Lung (tissue), 16 donors: ENCODE measurements around the gene PNPLA1. TPM values are rescaled to one million over a fixed set of nuclear protein-coding genes. Genes with fewer than 3 reads are reported as not detected.

Experiments
- ATAC-seq: fragments of 200-7000 bp; cut with Tn5 transposase; one replicate; pipeline ENCODE4 v1.9.1; 2020; ENCODE audit warnings: moderate number of reproducible peaks; ENCODE audit not compliant: insufficient read depth, low FRiP score
- DNase-seq, 3 donors: peaks; one replicate each; pipeline ENCODE4 v3.0.0-alpha.2; 2013 to 2017
- H3K27ac ChIP-seq, 2 donors: one replicate each; pipeline ENCODE4 v1.5.1; 2013; ENCODE audit warnings: mild to moderate bottlenecking in 2 of 2, moderate library complexity in 2 of 2, control low read depth in 1 of 2, inconsistent platforms in 1 of 2, low read depth in 1 of 2, low read length in 1 of 2
- H3K27me3 ChIP-seq, 3 donors: one replicate each; pipeline ENCODE4 v1.5.1; 2013; ENCODE audit warnings: low read length in 2 of 3; ENCODE audit not compliant: control insufficient read depth in 3 of 3, insufficient read depth in 3 of 3
- H3K36me3 ChIP-seq, 4 donors: one replicate each; pipeline ENCODE4 v1.5.1; 2013; ENCODE audit warnings: low read length in 4 of 4, mild to moderate bottlenecking in 1 of 4, moderate library complexity in 1 of 4; ENCODE audit not compliant: control insufficient read depth in 4 of 4, insufficient read depth in 4 of 4
- H3K4me1 ChIP-seq, 5 donors: one replicate each; pipeline ENCODE4 v1.5.1; 2013; ENCODE audit warnings: low read length in 5 of 5, mild to moderate bottlenecking in 2 of 5, moderate library complexity in 1 of 5; ENCODE audit not compliant: control insufficient read depth in 5 of 5, insufficient read depth in 5 of 5
- H3K4me3 ChIP-seq: one replicate; pipeline ENCODE4 v1.5.1; 2013; ENCODE audit warnings: mild to moderate bottlenecking, control low read depth, moderate library complexity
- H3K9ac ChIP-seq, 2 donors: one replicate each; pipeline ENCODE4 v1.5.1; 2013; ENCODE audit warnings: low read length in 2 of 2, control low read depth in 1 of 2; ENCODE audit not compliant: insufficient read depth in 1 of 2
- H3K9me3 ChIP-seq, 4 donors: one replicate each; pipeline ENCODE4 v1.5.1; 2013; ENCODE audit warnings: low read length in 3 of 4, mild to moderate bottlenecking in 1 of 4, moderate library complexity in 1 of 4; ENCODE audit not compliant: control insufficient read depth in 4 of 4, insufficient read depth in 3 of 4
- CTCF ChIP-seq: IDR thresholded peaks from 2 replicates; pipeline ENCODE4 v1.5.1; 2012; ENCODE audit warnings: mild to moderate bottlenecking; ENCODE audit errors: control extremely low read depth, extremely low read depth
- WGBS, 2 donors: extraction: QIAGEN DNeasy Blood & Tissue Kit; methylation state at CpG; one replicate each; pipeline ENCODE4 v1.1.7; 2013; 5-methylcytosine and 5-hydroxymethylcytosine counted together
- long read RNA-seq, 5 donors: transcript quantifications; one replicate each; lab custom pipeline, GENCODE V29; 2026
- polyA plus RNA-seq, 2 donors: library from polyadenylated mRNA; stranded (reverse); fragments of 200-250 nt; gene quantifications; one replicate each; pipeline ENCODE4 v1.2.1, GENCODE V29; 2013
- total RNA-seq, 2 donors: library from RNA; depleted of rRNA in 1 of 2; stranded (reverse); fragments of >200 nt in 1 of 2; gene quantifications; one replicate each; pipeline ENCODE4 v1.2.1, GENCODE V29; 2014 to 2021
- donor health status: control.
- donor health status: control.
- donor health status: Bipolar disorder and iron deficiency.
- donor health status: healthy.
- donor health status: DM: yes; HTN: yes; CAD: no.

PNPLA1 gene
- total RNA-seq (1 to 10 TPM in 1 of 2 donors, under 1 TPM in 1; 0.43 to 1.3 TPM), polyA plus RNA-seq (1 to 10 TPM in 1 of 2 donors, under 1 TPM in 1; 0.06 to 5.6 TPM)
- long read RNA-seq, donor 1, result 0 reads
- long read RNA-seq, donor 2, result 0 reads
- long read RNA-seq, donor 3, result 0 reads
- long read RNA-seq, donor 4, result 0 reads
- long read RNA-seq, donor 5, result 0 reads

GRCh38 chr6:36269834-36270705 lies at the start of gene PNPLA1:
Gene PNPLA1 (plus strand): TSS chr6:36270060. CDS start chr6:36270460, 400 bp downstream.
- H3K27ac ChIP-seq, result no peak within 1 kb of the TSS
- peaks cover 0 to 2% (median 0%) of the 10 kb centered on the region in 3 donors for H3K27me3 ChIP-seq
- H3K4me3 ChIP-seq, result no peak within 1 kb of the TSS
- H3K9ac ChIP-seq, result no peak within 1 kb of the TSS
- ATAC-seq, result no peak
- H3K4me1 ChIP-seq, result peaks cover 0 to 2% (median 0%) of the 10 kb centered on the region in 5 donors
- no peak for TF ChIP-seq CTCF
- H3K36me3 ChIP-seq, result no peaks in the 10 kb centered on the region
- WGBS, 2 donors, result 76 to 82% methylated on average over 32 of the region's 32 CpGs
- DNase-seq, result no peak
- peaks cover 0 to 8% (median 1%) of the 10 kb centered on the region in 4 donors for H3K9me3 ChIP-seq

- H3K9ac ChIP-seq, result no peak overlapping the region
- H3K4me3 ChIP-seq, result no peak overlapping the region
- no peaks in the 10 kb centered on the region for H3K9me3 ChIP-seq
- no peak for DNase-seq
- H3K4me1 ChIP-seq, result peaks cover 0 to 7% (median 0%) of the 10 kb centered on the region in 5 donors
- 96% methylated on average over 4 of the region's 4 CpGs for WGBS, 2 donors
- ATAC-seq, result no peak
- no peak for TF ChIP-seq CTCF
- H3K36me3 ChIP-seq, result peaks cover 40 to 54% (median 48%) of the 10 kb centered on the region in 4 donors
- no peak overlapping the region for H3K27ac ChIP-seq
- H3K27me3 ChIP-seq, result no peaks in the 10 kb centered on the region
Measured at GRCh38 chr6:36220226-36220625, 49.6 kb upstream of the PNPLA1 start.

- ATAC-seq (no peak), DNase-seq (no peak)
- H3K4me3 ChIP-seq, result no peak overlapping the region
- peaks cover 0 to 7% (median 0%) of the 10 kb centered on the region in 5 donors for H3K4me1 ChIP-seq
- H3K27ac ChIP-seq, result no peak overlapping the region
- H3K9me3 ChIP-seq, result no peaks in the 10 kb centered on the region
- H3K9ac ChIP-seq, result no peak overlapping the region
- H3K36me3 ChIP-seq, result peaks cover 28 to 50% (median 47%) of the 10 kb centered on the region in 4 donors
- H3K27me3 ChIP-seq, result no peaks in the 10 kb centered on the region
- 67 to 71% methylated on average over 2 of the region's 2 CpGs for WGBS, 2 donors
- no peak for TF ChIP-seq CTCF
Measured at GRCh38 chr6:36221674-36222073, 48.2 kb upstream of the PNPLA1 start.
